HG03095 (cell line): ENCODE results near the gene ARHGAP15.

Experiments used
- ATAC-seq: cut with Tn5 transposase; IDR thresholded peaks from one replicate; pipeline ENCODE4 v1.9.1; 2021; ENCODE audit warnings: moderate library complexity; ENCODE audit not compliant: unreplicated experiment

ARHGAP15 gene

DNA sequence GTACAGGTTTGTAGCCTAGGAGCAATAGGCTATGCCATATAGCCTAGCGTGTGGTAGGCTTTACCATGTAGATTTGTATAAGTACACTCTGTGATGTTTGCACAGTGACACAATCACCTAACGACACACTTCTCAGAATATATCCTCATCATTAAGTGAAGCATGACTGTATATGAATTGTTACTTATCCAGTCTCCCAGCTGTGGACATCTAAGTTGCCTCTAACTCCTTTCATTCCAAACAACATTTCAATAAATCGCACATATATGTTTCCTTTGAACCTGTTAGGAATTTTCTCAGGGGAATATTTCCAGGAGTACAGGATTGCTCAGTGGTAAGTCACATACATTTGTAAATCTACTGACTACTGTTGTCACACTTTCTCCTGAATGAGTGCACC is 90.0 kb downstream of the ARHGAP15 start:
- no peak for ATAC-seq

DNA sequence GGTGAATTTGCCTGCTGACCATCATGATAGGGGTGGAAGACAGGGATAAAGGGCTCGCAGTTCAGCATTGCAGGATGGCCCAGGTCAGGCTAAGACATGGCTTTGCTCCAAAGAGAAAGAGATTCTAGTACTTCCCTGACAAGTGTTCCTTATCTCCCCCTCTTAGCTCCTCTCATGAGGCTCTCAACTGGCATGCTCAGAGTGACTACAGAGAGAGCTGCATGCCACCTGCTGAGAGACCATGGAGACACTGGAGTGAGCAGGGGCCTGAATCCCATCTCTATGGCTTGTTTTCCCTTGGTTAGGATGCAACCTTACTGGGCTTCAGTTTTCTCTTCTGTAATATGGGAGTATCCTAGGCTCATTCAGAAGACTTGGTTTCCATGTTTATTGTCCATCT is 94.3 kb downstream of the ARHGAP15 start:
- no peak for ATAC-seq

- no peak for ATAC-seq
Measured at GRCh38 chr2:143225931-143226330, 96.7 kb downstream of the ARHGAP15 start.

DNA sequence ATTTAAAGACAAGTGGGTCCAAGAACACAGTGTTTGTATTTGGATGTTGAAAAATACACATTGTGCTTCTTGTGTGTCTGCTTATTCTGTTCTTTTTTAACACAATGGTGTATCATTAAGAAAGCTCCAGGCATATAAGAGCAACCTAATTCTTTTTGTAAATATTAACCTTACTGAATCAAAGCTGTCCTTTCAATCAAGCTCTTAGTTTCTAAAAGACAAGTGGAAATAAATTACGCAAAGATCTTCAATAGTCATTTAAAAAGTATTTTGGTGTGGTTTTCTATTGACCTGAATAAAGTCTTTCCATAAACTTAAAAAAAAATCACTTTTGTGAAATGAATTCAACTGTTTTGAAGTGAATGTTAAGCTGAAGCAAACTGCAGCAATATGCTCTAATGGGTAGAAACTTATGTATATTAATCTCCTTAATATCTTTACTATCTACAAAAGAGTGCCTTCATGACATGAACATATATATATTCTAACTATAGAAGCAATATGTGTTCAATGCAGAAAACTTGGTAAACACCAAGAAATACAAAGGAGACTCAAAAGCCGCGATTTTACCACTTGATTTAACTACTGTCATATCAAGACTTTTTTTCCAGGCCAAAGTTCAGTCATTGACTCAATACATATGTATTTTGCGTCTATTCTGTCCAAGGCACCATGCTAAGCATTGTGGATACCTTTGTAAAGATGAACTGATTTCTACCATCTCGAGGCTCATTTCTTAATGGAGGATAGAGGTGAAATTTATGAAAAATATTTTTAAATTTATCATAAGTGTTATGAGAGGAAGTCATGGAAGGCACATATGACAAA is 97.7 kb downstream of the ARHGAP15 start:
- no peak for ATAC-seq

- ATAC-seq: no peak
Measured at GRCh38 chr2:143229411-143229810, 100.2 kb downstream of the ARHGAP15 start.

DNA sequence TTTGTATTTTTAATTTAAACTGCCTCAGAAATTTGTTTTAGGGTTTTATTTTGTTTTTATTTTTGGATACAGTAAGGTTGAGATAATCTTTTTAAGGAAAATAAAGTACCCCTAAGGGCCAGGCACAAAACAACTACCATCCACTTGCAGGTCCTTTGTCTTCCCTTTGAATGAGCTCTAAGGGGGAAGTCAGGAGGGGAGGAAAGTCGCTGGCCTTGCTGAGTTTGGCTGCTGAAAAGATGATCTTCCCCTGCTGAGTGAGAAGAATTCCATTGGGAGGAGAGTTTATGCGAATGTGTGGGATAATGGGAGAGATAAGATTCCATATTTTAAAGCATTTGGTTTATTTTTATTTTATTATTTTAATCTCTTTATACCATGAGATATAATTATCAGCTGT is 100.7 kb downstream of the ARHGAP15 start:
- no peak for ATAC-seq

- no peak for ATAC-seq
Measured at GRCh38 chr2:143230506-143231253, 101.5 kb downstream of the ARHGAP15 start.

GRCh38 chr2:143231254-143231645 is 102.0 kb downstream of the ARHGAP15 start:
- no peak for ATAC-seq

GRCh38 chr2:143237146-143237777 is 108.0 kb downstream of the ARHGAP15 start:
- no peak for ATAC-seq

- no peak for ATAC-seq
Measured at GRCh38 chr2:143241403-143242088, 112.3 kb downstream of the ARHGAP15 start.

DNA sequence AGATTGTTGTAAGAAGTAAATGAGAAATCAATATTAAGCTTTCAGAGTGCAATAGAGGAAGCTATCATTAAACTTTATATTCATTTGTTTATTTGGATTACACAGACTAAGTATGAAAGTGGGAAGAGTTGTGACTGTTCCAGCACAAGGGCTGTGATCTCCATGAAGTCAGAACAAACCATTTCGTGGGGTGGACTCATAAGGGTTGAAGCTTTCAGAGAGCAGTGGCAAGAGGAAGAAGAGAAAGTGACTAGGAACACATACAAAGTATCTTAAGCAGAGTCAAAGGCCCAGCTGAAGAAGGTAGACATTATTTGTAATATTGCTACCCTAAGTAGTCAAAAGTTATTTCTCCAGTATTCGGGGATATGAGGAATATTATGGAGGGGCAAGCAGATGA is 117.0 kb downstream of the ARHGAP15 start:
- ATAC-seq: no peak

- no peak for ATAC-seq
Measured at GRCh38 chr2:143246815-143247744, 117.9 kb downstream of the ARHGAP15 start.

- ATAC-seq: no peak
Measured at GRCh38 chr2:143248631-143249030, 119.4 kb downstream of the ARHGAP15 start.

DNA sequence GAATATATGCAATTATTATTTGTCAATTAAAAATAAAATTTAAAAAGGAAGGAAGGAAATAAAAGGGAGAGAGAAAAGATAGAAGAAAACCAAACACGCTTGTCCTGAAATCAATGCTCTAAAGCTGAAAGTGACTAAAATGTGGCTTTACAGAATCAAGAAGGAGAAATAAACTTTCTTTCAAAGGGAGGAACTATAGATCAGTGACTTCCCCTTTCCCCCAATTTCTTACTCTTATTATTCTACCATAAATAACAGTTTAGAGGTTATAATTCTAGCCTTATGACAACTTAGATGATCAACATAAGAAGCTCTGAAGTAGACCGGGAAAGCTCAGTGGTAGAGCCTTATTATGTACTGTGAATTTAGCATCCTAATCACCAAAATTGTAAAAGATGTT is 122.5 kb downstream of the ARHGAP15 start:
- no peak for ATAC-seq

- no peak for ATAC-seq
Measured at GRCh38 chr2:143252138-143252907, 123.1 kb downstream of the ARHGAP15 start.

GRCh38 chr2:143254110-143254509 is 124.9 kb downstream of the ARHGAP15 start:
- no peak for ATAC-seq

GRCh38 chr2:143255086-143255485 is 125.9 kb downstream of the ARHGAP15 start:
- ATAC-seq: no peak

DNA sequence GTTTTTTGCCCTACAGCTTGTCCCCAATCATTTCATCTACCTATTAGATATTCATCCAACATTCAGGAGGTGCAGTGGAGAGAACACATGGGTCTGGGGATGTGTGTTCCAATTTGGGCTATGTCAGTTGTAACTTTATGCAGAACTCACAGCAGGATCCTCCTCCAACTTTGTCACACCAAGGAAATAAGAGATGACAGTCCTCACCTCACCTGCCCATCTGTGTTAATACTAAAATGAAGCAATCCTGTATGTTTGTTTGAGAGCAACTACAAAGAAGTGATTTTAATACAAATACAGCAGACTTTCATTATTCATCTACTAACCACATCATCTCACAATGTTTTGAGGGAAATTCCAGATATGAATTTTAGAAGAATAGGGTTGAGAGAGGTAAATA is 126.7 kb downstream of the ARHGAP15 start:
- ATAC-seq: no peak

DNA sequence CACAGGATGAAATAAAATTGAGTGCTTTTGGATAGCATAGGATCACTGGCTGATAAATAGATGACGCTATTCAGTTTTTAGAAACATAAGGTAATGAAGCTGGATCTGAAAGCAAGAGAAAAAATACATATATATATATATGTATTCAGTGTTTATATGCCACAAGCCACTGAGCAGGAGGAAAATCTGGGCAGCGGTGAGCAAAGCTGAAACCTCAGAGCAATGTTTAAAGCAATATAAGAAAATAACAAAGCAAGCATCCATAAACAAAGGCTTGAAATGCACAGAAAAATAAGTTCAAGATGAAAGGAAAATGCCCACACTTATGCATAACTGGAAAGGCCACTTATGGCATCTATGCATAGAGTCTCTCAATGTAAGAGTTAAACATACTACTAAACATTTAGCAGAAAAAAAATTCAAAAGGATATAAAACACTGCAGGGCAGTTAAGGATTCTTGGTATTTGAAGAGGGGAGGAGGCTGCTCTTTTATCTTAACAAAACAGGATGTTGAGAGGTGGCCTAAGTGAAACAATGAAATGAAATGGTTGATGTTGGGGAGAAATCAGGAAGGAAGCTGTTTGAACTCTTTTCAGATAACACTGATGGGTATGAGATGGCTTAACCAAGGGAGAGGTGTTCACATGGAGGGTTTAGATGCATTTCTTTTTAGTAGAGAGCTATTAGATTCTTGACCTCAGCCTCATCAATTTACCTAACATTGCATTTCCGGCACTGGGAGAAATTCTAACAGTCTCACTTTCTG is 129.1 kb downstream of the ARHGAP15 start:
- no peak for ATAC-seq
